Kidney capillary endothelial cell (primary cell): ENCODE measurements around the gene CHURC1.
"Not testable (repeated sequence)": the region's sequence is repeated elsewhere in the genome, so short reads cannot be mapped to it uniquely, and the experiment has no call there.

Experiments used
- DNase-seq: peaks from one replicate; pipeline ENCODE4 v3.0.0-alpha.2; 2018; ENCODE audit warnings: low spot score

Gene CHURC1

DNA sequence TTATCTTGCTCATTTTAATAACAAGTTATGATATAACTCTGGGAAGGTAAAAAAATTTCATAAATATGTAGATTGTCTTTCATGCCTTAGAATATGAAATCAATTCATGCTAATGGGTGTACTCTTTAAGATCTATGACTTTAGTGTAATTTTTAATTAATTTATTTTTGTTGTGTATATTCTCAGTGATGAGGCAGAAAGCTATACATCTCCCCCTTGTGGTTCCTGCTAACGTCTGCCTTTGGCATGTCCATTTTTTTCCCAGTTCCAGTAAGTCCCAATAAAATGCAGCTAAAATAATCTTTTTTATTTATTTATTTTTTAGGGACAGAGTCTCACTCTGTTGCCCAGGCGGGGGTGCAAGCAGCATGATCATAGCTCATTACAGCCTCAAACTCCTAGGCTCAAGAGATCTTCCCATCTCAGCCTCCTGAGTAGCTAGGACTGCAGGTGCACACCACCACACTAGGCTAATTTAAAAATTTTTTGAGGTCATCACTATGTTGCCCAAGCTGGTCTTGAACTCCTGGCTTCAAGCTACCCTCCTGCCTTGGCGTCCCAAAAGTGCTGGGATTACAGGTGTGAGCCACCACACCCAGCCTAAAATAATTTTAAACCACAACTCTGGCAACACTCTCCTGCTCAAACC, 3.3 kb upstream of the CHURC1 start:
- peak; percentile 30 for DNase-seq

DNA sequence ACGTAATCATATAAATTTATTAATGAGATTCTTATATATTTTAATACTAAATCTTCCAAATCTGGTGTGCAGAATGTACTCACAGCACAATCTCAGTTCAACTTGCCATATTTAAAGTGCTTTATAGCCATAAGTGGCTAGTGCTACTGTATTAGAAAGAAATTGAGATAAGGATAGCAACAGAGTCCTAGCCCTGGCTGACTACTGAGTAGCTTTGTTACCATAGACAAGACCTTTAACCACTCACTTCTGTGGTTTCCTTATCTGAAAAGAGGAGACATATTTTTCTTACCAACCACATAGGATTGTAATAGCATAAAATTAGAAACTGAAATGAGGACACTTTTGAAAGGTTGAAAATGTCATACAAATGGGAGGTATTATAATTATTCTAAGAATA, 2.0 kb upstream of the CHURC1 start:
- DNase-seq: no peak

DNA sequence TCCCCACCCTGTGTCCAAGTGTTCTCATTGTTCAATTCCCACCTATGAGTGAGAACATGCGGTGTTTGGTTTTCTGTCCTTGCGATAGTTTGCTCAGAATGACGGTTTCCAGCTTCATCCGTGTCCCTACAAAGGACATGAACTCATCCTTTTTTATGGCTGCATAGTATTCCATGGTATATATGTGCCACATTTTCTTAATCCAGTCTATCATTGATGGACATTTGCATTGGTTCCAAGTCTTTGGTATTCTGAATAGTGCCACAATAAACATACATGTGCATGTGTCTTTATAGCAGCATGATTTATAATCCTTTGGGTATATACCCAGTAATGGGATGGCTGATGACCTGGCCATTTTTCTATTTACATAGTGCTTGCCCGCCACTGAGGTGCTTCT, 778 bp upstream of the CHURC1 start:
- DNase-seq: not testable (repeated sequence)

DNA sequence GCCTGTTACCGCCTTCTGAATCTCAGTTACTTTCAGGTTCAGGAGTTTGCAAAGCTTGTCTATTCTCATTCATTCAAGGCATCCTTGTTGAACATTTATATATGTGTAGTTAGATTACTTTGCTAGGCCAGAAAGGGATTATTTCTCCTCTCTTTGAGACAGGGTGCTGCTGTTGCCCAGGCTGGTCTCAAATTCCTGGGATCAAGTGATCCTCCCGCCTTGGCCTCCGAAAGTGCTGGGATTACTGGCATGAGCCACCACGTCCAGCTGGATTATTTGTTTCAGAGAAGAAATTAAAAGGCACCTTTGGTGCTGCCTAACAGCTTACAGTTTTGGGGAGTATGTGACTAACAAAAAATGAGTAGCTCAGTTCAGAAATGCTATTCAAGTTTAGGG, 772 bp downstream of the CHURC1 start:
- no peak for DNase-seq

DNA sequence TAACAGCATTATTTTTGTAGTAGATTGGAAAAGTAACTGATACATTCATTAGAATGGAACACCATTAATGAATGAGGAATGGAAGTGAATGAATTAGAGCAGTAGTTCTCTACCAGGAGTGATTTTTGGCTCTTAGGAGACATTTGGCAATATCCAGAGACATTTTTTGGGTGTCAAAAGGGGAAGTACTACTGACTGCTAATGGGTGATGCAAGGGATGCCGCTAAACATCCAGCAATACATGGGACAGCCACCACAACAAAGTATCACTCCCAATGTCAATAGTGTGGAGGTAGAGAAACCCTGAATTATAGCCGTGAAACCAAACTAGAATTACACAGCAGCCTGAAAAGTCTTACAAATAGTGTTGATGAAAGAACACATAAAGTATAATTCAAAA, 1.5 kb downstream of the CHURC1 start:
- no peak for DNase-seq

DNA sequence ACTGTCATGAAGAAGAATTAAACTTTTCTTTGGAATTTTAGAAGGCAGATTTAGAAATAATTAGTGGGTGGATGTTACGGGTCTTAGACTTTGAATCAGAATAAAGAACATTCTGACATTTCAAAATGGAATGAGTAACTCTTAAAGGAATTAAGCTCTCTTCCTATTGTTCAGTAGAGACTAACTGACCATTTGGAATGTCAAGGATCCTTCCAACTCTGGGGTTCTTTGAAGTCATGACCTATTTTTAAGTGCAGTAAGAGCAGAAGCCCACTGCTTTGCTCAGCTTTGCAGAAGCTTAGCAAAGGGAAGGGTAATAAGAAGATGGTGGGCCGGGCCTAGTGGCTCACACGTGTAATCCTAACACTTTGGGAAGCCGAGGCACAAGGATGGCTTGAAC, 4.0 kb downstream of the CHURC1 start:
- no peak for DNase-seq

DNA sequence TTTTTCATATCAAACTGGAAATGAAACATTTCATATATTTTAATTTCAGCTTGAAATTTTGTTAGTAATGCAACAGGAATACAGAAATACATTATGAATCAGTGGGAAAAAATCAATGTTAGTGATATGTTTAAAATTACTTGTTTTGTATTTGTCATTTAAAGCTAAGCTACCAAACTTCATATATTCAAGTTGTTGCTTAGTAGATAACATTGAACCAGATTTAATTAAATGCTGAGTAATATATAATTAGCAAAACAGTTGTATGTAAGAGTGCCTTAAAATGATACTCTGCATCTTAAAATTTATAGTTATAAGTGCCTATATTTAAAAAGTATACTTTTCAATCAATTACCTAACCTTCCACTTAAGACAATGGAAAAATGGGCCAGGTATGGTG, 5.0 kb downstream of the CHURC1 start:
- DNase-seq: no peak

DNA sequence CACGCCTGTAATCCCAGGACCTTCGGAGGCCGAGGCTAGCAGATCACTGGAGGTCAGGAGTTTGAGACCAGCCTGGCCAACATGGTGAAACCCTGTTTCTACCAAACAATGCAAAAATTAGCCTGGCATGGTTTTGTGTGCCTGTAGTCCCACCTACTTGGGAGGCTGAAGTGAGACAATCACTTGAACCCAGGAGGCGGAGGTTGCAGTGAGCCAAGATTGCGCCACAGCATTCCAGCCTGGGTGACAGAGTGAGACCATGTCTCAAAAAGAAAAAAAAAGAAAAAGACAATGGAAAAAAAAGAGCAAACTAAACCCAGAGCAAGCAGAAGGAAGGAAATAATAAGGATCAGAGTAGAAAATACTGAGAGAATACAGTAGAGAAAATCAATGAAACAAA, 5.4 kb downstream of the CHURC1 start:
- no peak for DNase-seq

DNA sequence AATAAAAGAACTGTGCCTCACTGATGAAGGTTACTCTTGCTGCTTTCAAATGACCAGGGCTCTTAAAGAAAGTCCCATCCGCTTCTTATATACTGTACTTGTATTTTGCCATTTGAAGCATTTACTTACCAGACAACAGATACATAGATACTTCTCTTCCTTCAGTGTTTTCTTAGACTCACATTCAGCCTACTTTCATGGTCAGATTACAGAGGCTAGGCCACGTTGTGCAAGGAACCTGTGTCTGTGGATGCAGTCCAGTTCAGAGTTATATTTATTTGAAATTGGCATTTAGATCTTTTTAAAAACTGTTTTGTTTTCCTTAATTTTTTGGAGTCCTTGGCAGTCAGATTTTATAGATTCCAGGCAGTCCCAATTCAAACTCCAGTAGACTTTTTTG, 6.2 kb downstream of the CHURC1 start:
- no peak for DNase-seq

DNA sequence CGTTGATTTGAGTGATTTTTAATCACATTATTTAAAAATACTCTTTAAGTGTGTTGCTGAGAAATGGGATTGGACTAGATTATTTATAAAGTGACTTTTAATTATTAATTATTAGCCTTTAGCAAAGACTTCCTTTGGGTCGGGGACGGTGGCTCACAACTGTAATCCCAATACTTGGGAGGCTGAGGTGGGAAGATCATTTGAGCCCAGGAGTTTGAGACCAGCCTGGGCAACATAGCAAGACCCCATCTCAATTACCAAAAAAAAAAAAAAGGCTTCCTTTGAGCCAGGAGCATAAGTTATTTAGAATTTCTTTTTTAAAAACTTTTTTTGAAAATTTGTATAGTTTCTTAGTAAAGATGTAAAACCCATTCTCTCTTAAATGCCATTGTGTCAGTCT, 8.8 kb downstream of the CHURC1 start:
- DNase-seq: no peak

DNA sequence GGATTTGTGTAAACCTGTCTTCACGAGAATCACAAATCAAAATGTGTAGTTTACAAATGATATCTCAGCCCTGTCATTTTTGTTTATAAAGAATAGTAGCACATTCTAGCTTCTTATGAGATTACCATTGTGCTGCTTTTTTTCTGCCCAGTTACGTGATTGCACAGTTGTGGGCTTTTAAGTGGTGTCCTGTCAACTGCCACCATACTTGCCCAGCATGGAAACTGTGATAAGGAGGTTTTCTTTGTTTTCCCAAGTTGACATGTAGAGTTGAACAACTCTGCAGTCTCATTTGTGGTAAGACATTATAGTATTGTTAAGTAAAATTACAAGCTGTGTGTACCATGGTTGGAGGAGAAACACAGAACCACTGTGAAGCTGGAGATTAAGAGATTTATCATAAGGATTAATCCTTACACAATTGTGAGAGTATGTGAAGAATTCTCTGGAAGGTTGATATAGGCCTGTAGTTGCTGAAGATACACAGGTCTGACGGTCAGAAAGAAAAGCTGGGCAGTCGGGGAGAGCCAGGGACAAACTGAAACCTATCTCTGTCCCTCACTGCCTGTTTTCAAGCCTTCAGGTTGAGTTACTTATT, 12.2 kb downstream of the CHURC1 start:
- no peak for DNase-seq

DNA sequence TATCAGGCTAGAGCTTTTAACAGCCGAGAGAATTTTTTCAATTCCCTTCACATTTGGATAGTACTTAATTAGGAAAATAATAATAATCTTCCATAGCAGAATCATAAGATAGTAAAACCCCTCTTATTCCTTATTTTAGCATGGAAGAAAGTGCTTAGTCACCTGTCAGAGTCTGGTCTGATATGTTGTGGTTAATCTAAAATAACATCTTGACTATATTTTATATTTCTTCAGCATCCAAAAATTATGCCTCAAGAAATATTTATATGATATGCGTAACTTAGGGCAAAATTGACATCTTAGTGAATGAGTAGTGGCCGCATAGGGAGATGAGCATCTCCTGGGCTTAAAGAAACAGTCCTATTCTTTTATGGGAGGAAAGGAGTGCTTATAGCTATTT, 12.8 kb downstream of the CHURC1 start:
- no peak for DNase-seq

DNA sequence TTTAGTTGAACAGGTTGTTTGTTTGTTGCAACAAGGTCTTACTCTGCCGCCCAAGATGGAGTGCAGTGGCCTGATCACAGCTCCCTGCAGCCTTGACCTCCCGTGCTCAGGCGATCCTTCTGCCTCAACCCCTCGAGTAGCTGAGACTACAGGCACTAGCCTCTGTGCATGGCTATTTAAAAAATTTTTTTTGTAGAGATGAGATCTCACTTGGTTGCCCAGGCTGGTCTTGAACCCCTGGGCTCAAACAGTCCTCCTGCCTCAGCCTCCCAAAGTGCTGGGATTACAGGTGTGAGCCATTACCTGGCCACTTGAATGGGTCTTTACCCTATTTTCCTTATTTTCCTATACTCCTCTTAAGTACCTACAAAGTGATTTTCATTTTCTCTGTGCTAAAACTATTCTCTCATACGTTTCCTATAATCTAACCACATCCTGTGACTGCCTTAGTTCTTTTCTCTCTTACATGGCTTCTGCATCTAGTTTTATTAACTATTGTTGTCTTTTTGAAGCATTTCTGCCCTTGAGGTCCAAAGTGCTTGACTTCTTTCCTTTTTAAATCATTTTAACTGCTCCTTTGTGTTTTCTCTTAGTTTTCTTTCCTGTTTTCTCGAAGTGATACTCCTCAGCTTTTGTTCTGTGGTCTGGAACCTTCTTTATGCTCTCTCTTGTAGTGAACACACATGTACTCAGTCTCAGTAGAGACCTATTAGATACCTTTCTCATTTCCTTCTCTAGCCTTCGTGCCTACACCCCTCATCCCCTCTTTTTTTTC, 14.2 kb downstream of the CHURC1 start:
- no peak for DNase-seq

DNA sequence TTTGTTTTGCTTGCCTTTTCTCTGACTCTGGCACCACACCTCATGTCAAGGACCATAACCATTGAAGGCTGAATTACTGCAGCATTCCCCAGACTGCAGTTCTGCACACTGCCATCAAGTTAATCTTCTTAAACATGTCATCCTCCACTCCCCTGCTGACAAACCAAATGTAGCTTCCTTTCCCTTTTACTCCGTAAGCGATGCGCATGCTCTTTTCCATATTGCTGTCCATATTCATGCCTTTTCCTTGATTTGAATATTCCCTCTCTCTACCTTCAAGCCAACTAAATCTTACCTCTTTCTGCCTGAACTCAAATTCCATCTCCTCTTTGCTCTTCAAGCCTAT, 14.7 kb downstream of the CHURC1 start:
- DNase-seq: no peak

DNA sequence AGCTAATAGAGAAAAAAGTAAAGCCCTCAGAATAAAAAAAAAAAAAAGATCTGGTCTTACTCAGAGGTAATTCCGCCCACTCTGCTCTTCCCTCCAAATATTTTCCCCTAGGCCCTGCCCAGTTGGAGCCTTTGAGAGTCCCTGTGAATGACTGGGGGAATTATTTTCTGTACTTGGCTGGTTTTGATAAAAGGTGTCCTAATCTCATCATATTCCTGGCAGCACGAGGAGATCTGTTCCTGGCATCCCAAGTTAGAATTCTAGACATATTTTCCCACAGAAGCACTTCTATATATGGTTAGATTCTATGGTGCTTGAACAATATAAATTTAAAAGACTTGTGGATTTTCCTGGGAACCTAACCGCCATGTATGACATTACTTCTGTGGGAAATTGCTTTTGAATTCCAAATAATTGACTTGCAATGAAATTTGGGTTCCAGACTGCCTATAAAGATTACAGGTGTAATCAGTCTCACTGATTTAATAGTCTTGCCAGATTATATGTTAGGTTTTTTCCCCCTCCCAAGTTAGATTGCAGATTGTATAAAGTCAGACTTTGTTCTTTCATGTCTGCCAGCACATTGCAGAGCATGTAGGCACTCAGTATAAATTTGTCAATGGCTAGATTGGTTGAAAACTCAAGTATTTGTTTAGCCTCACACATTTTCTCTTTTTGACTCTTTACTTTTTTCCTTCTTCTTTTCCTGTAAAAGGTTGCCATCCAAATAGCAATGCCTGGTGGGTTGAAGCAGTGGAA, 16.0 kb downstream of the CHURC1 start:
- DNase-seq: no peak

DNA sequence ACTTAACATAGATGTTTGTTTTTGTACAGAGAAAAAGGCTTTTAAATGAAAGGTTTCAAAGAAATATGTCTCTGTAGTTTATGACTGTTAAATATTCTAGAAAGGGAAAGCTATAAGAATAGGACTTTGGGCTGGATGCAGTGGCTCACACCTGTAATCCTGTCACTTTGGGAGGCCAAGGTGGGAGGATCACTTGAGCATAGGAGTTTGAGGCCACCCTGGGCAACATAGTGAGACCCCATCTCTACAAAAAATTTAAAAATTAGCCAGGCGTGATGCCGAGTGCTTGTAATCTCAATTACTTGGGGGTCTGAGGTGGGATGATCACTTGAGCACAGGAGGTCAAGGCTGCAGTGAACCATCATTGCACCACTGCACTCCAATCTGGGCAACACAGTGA, 16.9 kb downstream of the CHURC1 start:
- DNase-seq: no peak

DNA sequence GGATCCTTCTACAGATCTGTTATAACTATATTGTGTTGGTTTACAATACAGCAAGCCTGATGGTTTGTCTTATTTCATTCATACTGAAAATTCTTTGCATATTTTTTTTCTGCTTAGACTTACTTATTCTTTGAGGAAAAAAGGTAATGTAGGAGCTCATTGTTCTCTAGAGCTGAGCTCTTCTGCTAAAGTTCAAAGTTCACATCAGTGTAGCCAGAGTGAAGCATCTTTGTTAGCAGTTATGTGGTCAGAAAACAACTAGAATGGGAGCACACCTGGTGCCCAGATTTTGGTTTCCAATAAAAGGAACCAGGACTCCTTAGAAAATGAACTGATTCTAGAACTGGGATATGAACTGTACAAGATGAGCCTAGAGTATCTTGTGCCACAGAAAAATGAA, 18.0 kb downstream of the CHURC1 start:
- no peak for DNase-seq

DNA sequence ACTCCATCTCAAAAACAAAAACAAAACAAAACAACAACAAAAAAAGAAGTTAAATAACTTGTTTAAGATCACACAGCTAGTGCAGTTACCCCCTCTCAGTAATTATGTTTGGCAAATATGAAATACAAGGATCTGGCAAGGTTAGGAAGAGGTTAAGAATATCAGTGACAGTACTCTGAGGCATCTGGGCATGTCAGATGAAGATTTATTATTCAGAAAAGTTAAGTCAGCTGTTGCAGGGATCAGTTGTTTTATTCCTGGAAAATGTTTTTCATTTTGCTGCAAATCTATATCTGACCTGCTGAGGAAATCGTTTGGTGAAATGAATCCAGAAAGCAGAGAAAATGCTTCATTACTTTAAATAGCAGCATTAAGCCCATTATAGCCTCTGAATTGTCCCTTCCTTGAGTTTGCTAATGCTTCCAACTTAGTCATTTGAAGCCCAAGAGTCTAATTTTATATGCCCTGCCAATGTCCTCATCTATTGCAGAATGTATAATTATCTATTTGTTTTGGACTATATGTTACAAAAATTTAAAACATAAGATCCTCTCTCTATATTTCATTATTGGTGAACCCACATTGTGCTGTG, 20.2 kb downstream of the CHURC1 start:
- no peak for DNase-seq

DNA sequence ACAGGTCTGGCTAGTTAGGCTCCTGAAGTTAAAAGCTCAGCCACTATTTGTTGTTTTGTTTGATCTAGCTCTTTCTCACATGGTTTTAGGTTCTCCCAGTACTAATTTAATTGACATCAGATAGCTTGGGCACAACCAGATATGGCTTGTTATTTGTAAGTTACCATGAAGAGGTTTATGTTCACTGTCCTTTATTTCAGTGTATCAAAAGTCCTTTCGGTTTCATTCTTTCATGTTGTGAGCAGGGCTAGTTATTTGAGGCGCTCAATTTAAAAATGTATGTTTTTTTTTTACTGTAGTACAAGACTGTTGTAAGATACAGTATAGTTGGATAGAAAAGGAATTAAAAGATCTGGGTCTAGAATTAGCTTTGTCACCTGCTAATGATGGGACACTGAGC, 21.3 kb downstream of the CHURC1 start:
- DNase-seq: no peak

DNA sequence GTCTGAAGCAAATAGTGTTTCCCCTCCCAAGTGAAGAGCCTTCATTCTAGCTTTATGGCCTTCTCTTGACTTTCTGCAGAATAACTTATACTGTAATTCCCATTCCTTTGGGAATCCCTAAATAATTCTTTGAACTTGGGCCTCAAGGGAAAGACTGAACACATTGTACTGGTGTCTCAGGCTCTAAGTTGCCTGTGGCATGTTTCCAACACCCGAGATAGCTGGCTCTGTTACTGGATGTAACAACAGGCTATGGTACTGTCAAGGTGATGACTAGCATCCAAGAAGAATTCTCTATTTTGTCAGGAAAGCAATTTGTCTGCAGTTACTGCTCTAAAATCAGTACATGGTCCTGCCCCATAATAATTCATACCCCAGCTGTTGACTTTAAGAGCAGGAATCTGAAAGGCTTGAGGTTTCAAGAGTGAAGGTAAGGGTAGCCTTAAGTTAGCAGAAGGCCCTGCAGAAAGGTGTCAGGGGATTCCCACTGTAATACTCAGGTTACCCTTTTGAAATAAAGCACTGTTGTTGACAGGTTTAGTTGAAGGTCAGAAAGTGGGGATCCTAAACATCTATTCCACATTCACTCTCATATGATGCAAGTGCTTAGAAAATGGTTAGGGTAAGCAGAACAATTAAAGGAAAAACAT, 23.0 kb downstream of the CHURC1 start:
- DNase-seq: no peak

DNA sequence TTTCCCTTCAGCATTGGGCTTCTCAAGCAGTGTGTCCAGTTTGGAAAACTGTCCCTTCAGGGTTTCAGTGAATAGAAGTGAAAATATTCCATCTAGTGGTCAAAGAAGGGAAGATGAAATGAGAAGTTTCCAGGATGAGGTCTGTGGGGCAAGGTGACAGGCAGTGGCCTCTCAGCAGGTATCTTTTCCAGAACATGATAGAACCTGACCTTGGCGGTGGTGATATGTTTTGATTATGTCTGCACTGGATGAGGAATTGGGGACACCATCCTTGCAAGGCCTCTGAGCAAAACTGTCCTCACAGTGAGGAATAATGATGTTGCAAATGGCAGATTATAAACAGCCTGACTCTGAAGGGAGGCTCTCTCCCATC, 23.6 kb downstream of the CHURC1 start:
- DNase-seq: no peak
